Heart left ventricle (tissue), 13 donors: ENCODE data around the gene NEURL3.

Experiments
- CTCF ChIP-seq, 12 donors: fragments of 200-600 bp; sonication (generic) in 4 of 12; IDR thresholded peaks; one replicate each; pipeline versions ENCODE4 v1.5.0 to v1.8.0; 2018 to 2022; ENCODE audit warnings: antibody characterized with exemption in 12 of 12, mild to moderate bottlenecking in 5 of 12
- POLR2A ChIP-seq, 2 donors: fragments of 450-650 bp; IDR thresholded peaks; one replicate each; pipeline ENCODE4 v1.6.1; 2017; ENCODE audit warnings: antibody characterized with exemption in 2 of 2, mild to moderate bottlenecking in 2 of 2, moderate library complexity in 2 of 2
- donor health status: ischemic (EF 13 %, LVEDD 7.1; RV severe dilation, severe dysfunction).
- donor health status: DM: no; HTN: yes; CAD: no.
- donor health status: DM: no; HTN: no; CAD: no.
- donor health status: ischemic (EF 25% LVEDD 6.9; RV normal size, moderate dysfunction).
- donor health status: ischemic (EF 25% LVEDD 5.7; RV mildly dilated, moderate dysfunction).
- donor health status: ischemic (EF 35%, LVEDD 5.7; RV mildly dilated, moderate dysfunction).
- donor health status: nonischemic (EF 11% LVEDD 7.7; RV severe dilation, severe dysfunction).
- donor health status: DM: yes; HTN: yes; CAD: no.
- donor health status: PGD.
- donor health status: ischemic (EF 29% LVEDD 5.4; RV normal size, mild dysfunction).
- donor health status: nonischemic (EF 23%, LVEDD 6.1; RV moderate dilation, normal function).

- no peak for TF ChIP-seq CTCF (IDR thresholded peaks at IDR 0.05)
- no peak for TF ChIP-seq POLR2A (IDR thresholded peaks at IDR 0.05)
Measured at GRCh38 chr2:96506907-96507240, 1.7 kb upstream of the NEURL3 start.
